SK-N-SH treated with all-trans-retinoic acid at 6 μM for 48 hours (cell line): ENCODE measurements around the gene TMA7.

Experiments used
- CREB5 ChIP-seq: fragments of 250-450 bp; sonication (Bioruptor Pico); IDR thresholded peaks from 2 replicates; pipeline ENCODE4 v1.5.1; 2020; ENCODE audit warnings: low read depth, mild to moderate bottlenecking, moderate library complexity
- CSDC2 ChIP-seq: fragments of 250-450 bp; sonication (Bioruptor Pico); IDR thresholded peaks from 2 replicates; pipeline ENCODE4 v1.5.0; 2020; ENCODE audit warnings: mild to moderate bottlenecking, moderate library complexity
- GLIS3 ChIP-seq: fragments of 250-450 bp; sonication (Bioruptor Pico); IDR thresholded peaks from 2 replicates; pipeline ENCODE4 v1.5.0; 2020; ENCODE audit warnings: mild to moderate bottlenecking, moderate library complexity
- ISL1 ChIP-seq: fragments of 250-450 bp; sonication (Bioruptor Pico); IDR thresholded peaks from 2 replicates; pipeline ENCODE4 v2.1.2; 2022; ENCODE audit warnings: mild to moderate bottlenecking, moderate library complexity
- PATZ1 ChIP-seq: fragments of 250-450 bp; sonication (Bioruptor Pico); IDR thresholded peaks from 2 replicates; pipeline ENCODE4 v1.8.0; 2020; ENCODE audit warnings: mild to moderate bottlenecking, moderate library complexity, borderline replicate concordance
- PPARA ChIP-seq: fragments of 250-450 bp; sonication (Bioruptor Pico); IDR thresholded peaks from 2 replicates; pipeline ENCODE4 v1.5.0; 2020; ENCODE audit warnings: mild to moderate bottlenecking, borderline replicate concordance
- SNAI2 ChIP-seq: fragments of 250-450 bp; sonication (Bioruptor Pico); IDR thresholded peaks from 2 replicates; pipeline ENCODE4 v1.5.0; 2020; ENCODE audit warnings: mild to moderate bottlenecking, moderate library complexity
- TCF4 ChIP-seq: fragments of 250-450 bp; sonication (Bioruptor Pico); IDR thresholded peaks from 2 replicates; pipeline ENCODE4 v1.8.0; 2021; ENCODE audit warnings: mild to moderate bottlenecking, moderate library complexity, borderline replicate concordance
- TOX ChIP-seq: fragments of 250-450 bp; sonication (Bioruptor Pico); IDR thresholded peaks from 2 replicates; pipeline ENCODE4 v1.8.0; 2021; ENCODE audit warnings: mild to moderate bottlenecking, moderate library complexity, borderline replicate concordance
- TSHZ2 ChIP-seq: fragments of 250-450 bp; sonication (Bioruptor Pico); IDR thresholded peaks from 2 replicates; pipeline ENCODE4 v1.5.0; 2020; ENCODE audit warnings: mild to moderate bottlenecking, moderate library complexity
- ZFP3 ChIP-seq: fragments of 250-450 bp; sonication (Bioruptor Pico); IDR thresholded peaks from 2 replicates; pipeline ENCODE4 v1.5.0; 2020; ENCODE audit warnings: mild to moderate bottlenecking, moderate library complexity
- ZFP30 ChIP-seq: fragments of 450-650 bp; formaldehyde crosslinking; IDR thresholded peaks from 2 replicates; pipeline ENCODE4 v1.5.0; 2022; ENCODE audit warnings: mild to moderate bottlenecking, moderate library complexity
- ZNF565 ChIP-seq: fragments of 450-650 bp; formaldehyde crosslinking; conservative IDR thresholded peaks from 2 replicates; pipeline ENCODE4 v1.5.0; 2020; ENCODE audit warnings: low read depth, mild to moderate bottlenecking, moderate library complexity

GRCh38 chr3:48441940-48442339 is 1.9 kb downstream of the TMA7 start:
- no peak for TF ChIP-seq CSDC2
- no peak for TF ChIP-seq TCF4 (CRISPR knock-in tag)
- no peak for TF ChIP-seq ZFP30 (CRISPR knock-in tag)
- TF ChIP-seq ZNF565 (CRISPR knock-in tag), result no peak
- TF ChIP-seq ISL1 (CRISPR knock-in tag), result no peak
- no peak for TF ChIP-seq PATZ1
- TF ChIP-seq TOX, result no peak
- no peak for TF ChIP-seq PPARA (CRISPR knock-in tag)
- TF ChIP-seq TSHZ2 (CRISPR knock-in tag), result no peak
- no peak for TF ChIP-seq SNAI2 (CRISPR knock-in tag)
- TF ChIP-seq ZFP3 (CRISPR knock-in tag), result no peak
- no peak for TF ChIP-seq CREB5 (CRISPR knock-in tag)
- no peak for TF ChIP-seq GLIS3 (CRISPR knock-in tag)
